Motor neuron (in vitro differentiated cells): ENCODE data around the gene PSG11. TPM values are rescaled to one million over a fixed set of nuclear protein-coding genes. Genes with fewer than 3 reads are reported as not detected.
"Not testable (repeated sequence)": the region's sequence is repeated elsewhere in the genome, so short reads cannot be mapped to it uniquely, and the experiment has no call there.

ENCODE experiments used
- ATAC-seq, 8 experiments: fragments of 200-7000 bp; cut with Tn5 transposase; replicated peaks in 6 of 8; 2 replicates each; pipeline ENCODE4 v1.8.0; 2021; ENCODE audit warnings: mild to moderate bottlenecking in 8 of 8, moderate library complexity in 8 of 8
- H3K27ac ChIP-seq, 2 donors: fragments of 250-450 bp; sonication (Bioruptor Pico); 2 replicates each; pipeline ENCODE4 v1.9.0; 2021; ENCODE audit warnings: antibody characterized with exemption in 2 of 2, mild to moderate bottlenecking in 2 of 2, moderate library complexity in 1 of 2
- H3K4me1 ChIP-seq, 2 donors: fragments of 250-450 bp; sonication (Bioruptor Pico); replicated peaks in 1 of 2; 2 replicates each; pipeline ENCODE4 v1.6.1; 2021; ENCODE audit warnings: antibody characterized with exemption in 2 of 2, mild to moderate bottlenecking in 2 of 2, moderate library complexity in 1 of 2
- H3K4me3 ChIP-seq, 5 donors: fragments of 250-450 bp; sonication (Bioruptor Pico); 2 replicates each; pipeline ENCODE4 v1.9.0; 2021; ENCODE audit warnings: antibody characterized with exemption in 5 of 5, mild to moderate bottlenecking in 5 of 5, moderate library complexity in 4 of 5
- WGBS, 10 experiments: fragments of 450-650 bp; shearing (Covaris generic); methylation state at CpG; one replicate each; pipeline ENCODE4 v1.0.0; 2022; 5-methylcytosine and 5-hydroxymethylcytosine counted together
- in situ Hi-C, 9 experiments: fragments of 400-800 bp; cut with MboI; loops; one replicate each; pipeline ENCODE4 v1.15.0; 2021; ENCODE audit warnings: low sequenced_read_pairs in 9 of 9, low pct_unique_long_range_greater_than_20kb in 2 of 9; ENCODE audit not compliant: unreplicated experiment in 9 of 9
- total RNA-seq, 8 experiments: library from RNA; unstranded; fragments of 300-600 nt; gene quantifications; 2 replicates each; pipeline versions ENCODE4 v1.2.3 to v1.2.4, GENCODE V29; 2022

Gene PSG11
- total RNA-seq, 8 experiments from 2014 or later, result 0.18 to 1.5 (median 0.29) TPM; not detected in 5

DNA sequence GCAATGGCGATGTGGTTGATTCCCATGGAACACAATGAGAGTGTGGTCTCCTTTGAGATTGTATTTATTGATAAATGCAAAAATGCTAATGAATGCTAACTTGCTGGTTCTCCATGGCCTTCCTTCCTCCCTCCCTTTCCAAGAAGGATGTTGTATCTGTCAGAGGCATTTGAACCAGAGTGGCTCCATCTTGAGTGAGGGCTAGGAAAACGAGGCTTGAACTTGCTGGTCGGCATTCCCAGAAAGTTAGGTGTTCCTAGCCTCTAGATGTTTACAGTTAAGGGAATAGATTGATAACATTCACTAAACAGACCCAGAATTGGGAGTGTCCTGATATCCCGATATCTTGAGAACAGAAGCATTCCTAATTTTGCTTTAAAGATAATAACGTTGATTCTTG is 54.8 kb downstream of the PSG11 start:
- H3K4me3 ChIP-seq, in situ Hi-C loops, ATAC-seq, H3K27ac ChIP-seq, H3K4me1 ChIP-seq: not testable (repeated sequence)
- 10 to 100% (median 60%) methylated on average over 1 to 4 of the region's 5 CpGs; no CpG with 5 or more reads in 3 of the 10 experiments for WGBS, 10 experiments

DNA sequence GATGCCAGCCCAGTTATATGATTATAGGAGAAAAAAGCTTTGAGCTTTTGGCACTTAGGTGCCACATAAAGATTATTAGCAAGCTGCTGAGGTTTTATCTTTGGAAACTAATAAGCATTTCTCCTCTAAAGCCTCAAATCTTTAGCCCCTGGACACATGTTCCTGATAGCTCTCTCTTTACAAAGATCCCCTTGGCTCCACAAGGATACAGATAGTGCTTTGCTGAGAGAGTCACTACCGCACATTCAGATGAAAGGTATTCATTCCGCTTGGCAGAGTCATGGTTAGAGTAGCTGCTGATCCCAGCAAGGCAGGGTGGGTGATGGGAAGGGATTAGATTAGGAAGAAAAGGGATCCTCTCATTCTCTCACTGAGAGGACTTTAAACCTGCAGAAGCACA is 61.1 kb downstream of the PSG11 start:
- ATAC-seq, result no peak
- WGBS, 10 experiments, result 0 to 86% methylated on average over 1 to 2 of the region's 2 CpGs; no CpG with 5 or more reads in 8 of the 10 experiments
- Histone ChIP-seq H3K4me1 (no peaks in the 10 kb centered on the region), H3K4me3 (no peak overlapping the region), H3K27ac (no peak overlapping the region)
- in situ Hi-C loops, result no loop called here

DNA sequence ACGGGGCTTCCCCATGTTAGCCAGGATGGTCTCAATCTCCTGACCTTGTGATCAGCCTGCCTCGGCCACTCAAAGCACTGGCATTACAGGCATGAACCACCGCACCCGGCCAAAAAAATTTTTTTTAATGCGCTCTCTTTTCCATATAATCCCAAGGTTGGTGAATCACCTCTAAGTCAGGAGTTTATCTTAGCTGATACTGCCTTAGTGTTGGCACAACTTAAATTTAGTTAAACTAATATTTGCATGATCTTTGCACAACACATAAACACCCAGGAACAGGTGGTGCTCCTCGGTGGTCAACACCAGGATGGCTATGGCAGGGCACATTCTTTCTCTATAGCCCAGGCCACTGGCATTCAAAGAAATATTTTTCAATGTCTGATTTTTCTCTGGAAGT is 65.2 kb downstream of the PSG11 start:
- no peak for ATAC-seq
- Histone ChIP-seq H3K4me1 (no peaks in the 10 kb centered on the region), H3K4me3 (no peak overlapping the region), H3K27ac (no peak overlapping the region)
- in situ Hi-C loops, result no loop called here
- WGBS, 10 experiments, result 40 to 100% (median 67%) methylated on average over 1 to 4 of the region's 6 CpGs; no CpG with 5 or more reads in 1 of the 10 experiments

Other genes starting within 250 kb of the PSG11 start
- gene PSG1, start 146.8 kb downstream of the PSG11 start, total RNA-seq, result under 1 TPM in 6 of 8 experiments, not detected in 2; 0.14 to 0.76 (median 0.28) TPM
- under 1 TPM in 4 of 8 experiments, not detected in 4; 0.29 to 1.00 (median 0.58) TPM for gene PSG6, start 108.6 kb downstream of the PSG11 start, total RNA-seq
- under 1 TPM in 4 of 8 experiments, not detected in 4; 0.09 to 0.71 (median 0.22) TPM for gene PSG7, start 89.3 kb downstream of the PSG11 start, total RNA-seq
- gene PSG2, start 56.2 kb upstream of the PSG11 start, total RNA-seq, result under 1 TPM in 1 of 8 experiments, not detected in 7; 0.81 TPM
- gene PSG5, start 160.1 kb upstream of the PSG11 start, total RNA-seq, result under 1 TPM in 3 of 8 experiments, not detected in 5; 0.13 to 0.80 (median 0.47) TPM
- 1 to 10 TPM in 2 of 8 experiments, under 1 TPM in 2, not detected in 4; 0.21 to 2.2 (median 0.79) TPM for gene PSG4, start 179.2 kb upstream of the PSG11 start, total RNA-seq
- under 1 TPM in 5 of 8 experiments, not detected in 3; 0.05 to 0.46 (median 0.38) TPM for gene PSG9, start 243.1 kb upstream of the PSG11 start, total RNA-seq